NCI-H187 treated with DMSO at 0.1 percent for 48 hours (cell line): ENCODE results near the gene ZNF575.
"Not testable (repeated sequence)": the region's sequence is repeated elsewhere in the genome, so short reads cannot be mapped to it uniquely, and the experiment has no call there.

Experiments
- DNase-seq: peaks from one replicate; lab custom pipeline; 2025; lab: John Stamatoyannopoulos, UW

The ZNF575 gene

GRCh38 chr19:43544077-43544476 is 11.1 kb downstream of the ZNF575 start:
- DNase-seq: no peak

GRCh38 chr19:43545276-43545675 is 12.3 kb downstream of the ZNF575 start:
- DNase-seq: no peak

DNA sequence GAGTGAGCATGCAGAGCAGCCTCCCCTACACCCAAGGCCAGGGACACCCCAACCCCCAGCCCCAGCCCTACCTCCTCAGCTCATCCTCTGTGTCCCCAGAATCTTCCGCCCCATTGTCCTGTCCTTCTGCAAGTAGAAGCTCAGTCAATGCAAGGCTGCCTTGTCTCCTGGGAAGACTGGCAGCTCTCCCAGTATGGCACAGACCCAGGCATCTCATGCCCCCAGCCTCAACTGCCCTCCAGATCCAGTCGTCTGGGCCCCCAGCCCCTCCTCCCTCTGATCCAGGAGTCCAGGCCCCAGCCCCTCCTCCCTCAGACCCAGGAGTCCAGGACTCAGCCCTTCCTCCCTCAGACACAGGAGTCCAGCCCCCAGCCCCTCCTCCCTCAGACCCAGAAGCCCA is 13.0 kb downstream of the ZNF575 start:
- no peak for DNase-seq

GRCh38 chr19:43546581-43546980 is 13.6 kb downstream of the ZNF575 start:
- DNase-seq: no peak

GRCh38 chr19:43547926-43548325 is 14.9 kb downstream of the ZNF575 start:
- DNase-seq: not testable (repeated sequence)

DNA sequence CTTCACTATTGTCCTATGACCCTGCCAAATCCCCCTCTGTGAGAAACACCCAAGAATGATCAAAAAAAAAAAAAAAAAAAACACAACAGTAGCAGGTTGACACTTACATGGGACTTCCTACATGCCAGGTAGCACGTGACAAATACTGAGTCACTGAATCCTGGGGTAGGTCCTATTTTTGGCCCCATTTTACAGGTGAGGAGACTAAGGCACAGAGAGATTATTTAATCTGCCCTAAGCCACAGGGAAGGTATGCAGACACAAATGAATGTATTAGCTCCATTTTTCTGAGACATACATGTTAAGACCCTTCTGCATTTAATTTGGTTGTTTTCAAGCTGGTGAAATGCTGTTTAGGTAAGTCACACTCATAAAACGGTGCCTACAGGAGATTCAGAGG is 15.7 kb downstream of the ZNF575 start:
- no peak for DNase-seq

DNA sequence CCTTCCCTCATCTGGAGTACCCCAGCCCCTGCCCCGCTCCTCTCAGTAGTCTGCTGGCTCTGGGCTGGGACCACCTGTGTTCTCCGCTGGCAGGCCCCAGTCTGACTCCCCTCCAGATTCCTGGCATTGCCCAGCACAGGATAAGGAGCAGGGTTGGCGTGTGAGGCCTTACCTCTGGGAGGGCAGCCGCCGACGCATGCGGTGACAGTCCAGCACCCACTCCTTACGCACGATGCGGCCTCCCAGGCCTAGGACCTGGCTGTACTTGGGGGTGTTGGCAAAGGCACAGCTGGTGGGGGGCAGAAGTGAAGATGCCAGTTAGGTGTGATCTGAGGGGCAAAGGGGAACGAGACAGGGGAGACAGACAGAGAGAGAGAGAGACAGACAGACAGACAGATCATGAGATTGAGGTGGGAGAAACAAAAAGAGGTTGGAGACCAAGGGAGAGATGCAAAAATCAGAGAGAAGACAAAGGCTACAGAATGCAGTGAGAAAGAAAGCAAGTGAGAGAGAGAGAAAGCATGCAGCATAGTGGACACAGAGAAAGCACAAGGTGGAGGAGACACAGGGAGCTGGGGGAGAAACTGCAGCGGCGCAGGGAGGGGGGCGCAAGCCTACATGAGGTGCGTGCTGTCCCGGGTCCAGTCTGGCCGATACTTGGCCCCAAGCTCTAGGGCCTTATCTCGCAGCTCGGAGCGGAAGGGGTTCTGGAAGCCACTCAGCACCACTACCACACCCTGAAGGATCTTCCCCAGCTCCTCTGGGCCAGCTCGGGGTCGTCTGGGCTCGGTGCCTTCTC is 18.6 kb downstream of the ZNF575 start:
- DNase-seq: no peak

- no peak for DNase-seq
Observed at GRCh38 chr19:43552198-43552450, 19.1 kb downstream of the ZNF575 start.

- no peak for DNase-seq
Observed at GRCh38 chr19:43552616-43553015, 19.6 kb downstream of the ZNF575 start.

- no peak for DNase-seq
Observed at GRCh38 chr19:43553656-43554055, 20.7 kb downstream of the ZNF575 start.

GRCh38 chr19:43554317-43554895 is 21.4 kb downstream of the ZNF575 start:
- no peak for DNase-seq

DNA sequence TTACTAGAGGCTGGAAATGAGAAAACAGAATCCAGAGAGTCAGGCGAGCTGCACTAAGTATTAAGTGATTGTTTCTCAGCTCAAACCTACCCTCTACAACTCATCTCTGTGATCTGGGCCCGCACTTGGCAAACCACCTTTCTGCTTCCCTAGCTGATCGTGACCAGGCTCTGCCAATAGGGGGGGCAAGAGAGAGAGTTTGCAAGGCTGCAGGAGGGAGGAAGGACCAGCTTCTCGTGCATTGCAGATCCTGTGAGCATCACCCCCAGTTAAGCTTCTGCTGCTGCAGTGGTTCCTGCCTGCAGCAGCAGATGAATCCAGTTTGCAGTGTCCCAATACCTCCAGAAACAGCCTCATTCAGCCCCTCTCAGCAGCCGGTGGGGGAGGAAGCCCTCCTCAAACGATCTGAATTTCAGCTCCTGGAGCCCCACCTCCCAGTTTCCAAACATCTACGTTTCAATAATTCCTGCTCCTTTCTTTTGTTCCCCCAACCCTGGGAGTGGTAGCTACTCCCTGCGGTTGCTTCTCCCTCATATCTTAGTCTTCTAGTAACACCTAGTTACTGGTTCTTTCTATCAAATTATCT is 22.3 kb downstream of the ZNF575 start:
- DNase-seq: no peak

- DNase-seq: no peak
Observed at GRCh38 chr19:43560687-43561086, 27.7 kb downstream of the ZNF575 start.

- no peak for DNase-seq
Observed at GRCh38 chr19:43561139-43561970, 28.4 kb downstream of the ZNF575 start.

DNA sequence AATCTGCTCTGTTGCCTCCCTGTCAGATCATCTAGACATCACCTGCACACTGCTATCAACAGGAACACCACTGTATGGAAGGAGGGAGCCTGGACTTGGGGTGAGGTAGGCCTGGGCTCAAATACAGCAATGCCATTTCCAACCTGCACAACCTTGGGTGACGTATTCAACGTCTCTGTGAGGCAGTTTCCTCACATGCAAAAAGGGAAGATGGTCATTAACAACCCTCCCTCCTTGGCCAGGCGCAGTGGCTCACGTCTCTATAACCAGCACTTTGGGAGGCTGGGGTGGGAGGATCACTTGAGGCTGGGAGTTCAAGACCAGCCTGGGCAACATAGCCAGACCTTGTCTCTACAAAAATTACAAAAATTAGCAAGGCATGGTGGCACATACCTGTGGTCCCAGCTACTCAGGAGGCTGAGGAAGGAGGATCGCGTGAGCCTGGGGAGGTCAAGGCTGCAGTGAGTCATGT is 29.3 kb downstream of the ZNF575 start:
- DNase-seq: no peak

DNA sequence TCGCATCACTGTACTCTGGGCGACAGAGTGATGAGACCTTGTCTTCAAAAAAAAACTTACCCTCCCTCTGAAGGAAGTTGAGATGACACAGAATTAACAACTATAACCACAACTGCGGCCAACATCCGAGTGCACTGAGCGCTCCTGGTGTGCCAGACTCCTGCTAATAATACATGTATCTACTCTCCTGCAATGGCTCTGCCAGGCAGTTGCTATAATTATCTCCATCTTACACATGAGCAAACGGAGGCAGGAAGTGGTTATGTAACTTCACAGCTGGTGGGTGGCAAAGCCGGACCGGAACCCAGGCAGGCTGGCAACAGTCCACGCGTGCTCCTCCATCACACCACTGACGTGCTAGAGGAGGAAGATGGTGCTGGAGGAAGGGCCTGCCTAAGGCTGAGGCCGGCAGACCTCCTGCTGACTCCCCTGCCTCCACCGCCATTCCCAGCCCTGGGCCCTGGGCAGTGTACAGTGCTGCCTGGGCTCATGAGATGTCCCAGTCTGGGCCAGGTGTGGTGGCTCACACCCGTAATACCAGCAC is 29.8 kb downstream of the ZNF575 start:
- DNase-seq: no peak

DNA sequence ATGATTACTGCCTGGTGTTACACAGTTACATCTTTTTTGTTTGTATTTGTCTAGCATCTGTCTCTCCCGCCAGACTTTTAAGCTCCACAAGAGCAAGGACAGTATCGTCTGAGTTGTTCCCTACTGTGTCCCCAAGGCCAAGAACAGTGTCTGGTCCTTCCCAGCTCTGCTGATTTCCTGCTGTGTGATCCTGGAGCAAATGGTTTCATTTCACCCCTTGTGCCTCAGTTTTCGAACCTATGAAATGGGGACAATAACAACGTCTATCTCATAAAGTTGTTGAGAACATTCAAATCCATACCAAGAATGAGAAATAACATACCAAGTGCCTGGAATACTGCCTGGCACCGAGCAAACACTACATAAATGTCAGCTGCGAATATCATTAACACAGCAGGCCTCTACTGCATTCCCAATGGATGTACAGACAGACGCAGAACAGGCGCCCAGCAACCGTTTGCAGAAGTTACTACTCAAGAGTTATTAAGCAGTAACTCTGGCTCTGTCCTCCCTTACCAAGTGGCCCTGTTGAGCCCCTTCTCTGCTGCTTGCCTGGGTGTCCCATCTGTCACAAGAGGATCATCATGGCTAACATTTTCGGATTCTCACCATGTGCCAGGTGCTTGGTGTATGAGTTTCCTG is 30.9 kb downstream of the ZNF575 start:
- DNase-seq: no peak

- no peak for DNase-seq
Observed at GRCh38 chr19:43564800-43565199, 31.8 kb downstream of the ZNF575 start.

- DNase-seq: no peak
Observed at GRCh38 chr19:43569657-43570056, 36.7 kb downstream of the ZNF575 start.

DNA sequence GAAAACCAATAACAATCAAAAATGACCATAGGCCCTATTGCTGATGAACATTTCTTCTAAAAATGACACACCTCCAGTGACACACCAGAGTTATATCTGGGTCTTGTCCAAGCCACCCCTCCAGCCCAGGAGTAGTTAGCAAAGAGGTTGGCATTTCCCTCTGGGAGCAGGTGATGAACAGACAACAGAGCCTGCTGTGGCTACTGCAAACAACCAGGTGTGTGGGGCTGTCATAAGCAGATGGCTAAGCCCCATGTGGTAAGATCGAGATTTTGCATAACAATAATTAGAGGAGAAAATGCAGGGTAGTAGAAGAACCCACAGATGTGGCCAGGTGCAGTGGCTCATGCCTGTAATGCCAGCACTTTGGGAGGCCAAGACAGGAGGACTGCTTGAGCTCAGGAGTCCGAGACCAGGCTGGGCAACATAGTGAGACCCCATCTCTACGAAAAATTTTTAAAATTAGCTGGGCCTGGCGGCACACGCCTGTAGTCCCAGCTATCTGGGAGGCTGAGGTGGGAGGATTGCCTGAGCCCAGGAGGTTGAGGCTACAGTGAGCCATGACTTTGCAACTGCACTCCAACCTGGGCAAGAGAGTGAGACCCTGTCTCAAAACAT is 37.3 kb downstream of the ZNF575 start:
- DNase-seq: no peak

DNA sequence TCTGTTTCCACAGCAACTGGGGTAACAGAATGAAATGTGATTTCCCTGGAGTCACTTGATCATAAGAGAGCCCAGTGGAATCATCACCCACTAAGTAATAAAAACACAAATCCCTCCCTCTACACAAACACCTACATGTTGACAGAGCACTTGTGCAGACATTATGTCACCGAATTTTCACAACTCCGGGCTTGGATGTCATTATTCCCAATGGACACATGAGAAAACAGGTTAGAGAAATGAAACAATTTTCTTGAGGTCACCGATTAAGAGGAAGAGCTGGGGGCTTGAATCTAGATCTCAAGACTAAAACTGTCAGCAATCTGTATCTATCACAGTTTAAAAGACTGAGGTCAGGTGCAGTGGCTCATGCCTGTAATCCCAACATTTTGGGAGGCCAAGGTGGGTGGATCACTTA is 39.2 kb downstream of the ZNF575 start:
- no peak for DNase-seq
